ENCODE measurements around the gene MBNL3.

Gene MBNL3

GRCh38 chrX:132400706-132401105 is 88.1 kb downstream of the MBNL3 start:
- Histone ChIP-seq H3K79me2 (ENCODE audit: low read length) (no peaks in the 10 kb centered on the region), H2AFZ (ENCODE audit: low read length) (no peak overlapping the region), H3K9me3 (replicated peaks; ENCODE audit: insufficient read depth, low read length) (no peaks in the 10 kb centered on the region), H4K20me1 (ENCODE audit: insufficient read depth, low read length) (no peaks in the 10 kb centered on the region), H3K36me3 (replicated peaks; ENCODE audit: insufficient read depth, low read length) (no peaks in the 10 kb centered on the region), H3F3A (ENCODE audit: insufficient read depth, low read length) (no peaks in the 10 kb centered on the region), H3K4me2 (ENCODE audit: low read depth, low read length) (no peak overlapping the region), H3K27ac (ENCODE audit: low read length) (no peak overlapping the region), H3K4me3 (ENCODE audit: low read length) (no peak overlapping the region), H3K4me1 (ENCODE audit: low read length) (no peaks in the 10 kb centered on the region), H3K27me3 (replicated peaks; ENCODE audit: insufficient read depth, low read length) (no peaks in the 10 kb centered on the region), H3K9ac (ENCODE audit: low read length) (no peak overlapping the region), H3K9me2 (replicated peaks; ENCODE audit: insufficient read depth, low read length) (no peaks in the 10 kb centered on the region)
- no peak for DNase-seq
- TF ChIP-seq CTCF (IDR thresholded peaks at IDR 0.05; ENCODE audit: low read length): no peak
- no peak for TF ChIP-seq EZH2phosphoT487 (IDR thresholded peaks at IDR 0.05; ENCODE audit: low read length)
- TF ChIP-seq EZH2 (optimal IDR thresholded peaks at IDR 0.05; ENCODE audit: low read depth, low read length): no peak

- no peak for TF ChIP-seq EZH2phosphoT487 (IDR thresholded peaks at IDR 0.05; ENCODE audit: low read length)
- TF ChIP-seq EZH2 (optimal IDR thresholded peaks at IDR 0.05; ENCODE audit: low read depth, low read length): no peak
- no peak overlapping the region for H3K4me2 ChIP-seq (ENCODE audit: low read depth, low read length)
- no peak overlapping the region for H3K9ac ChIP-seq (ENCODE audit: low read length)
- no peaks in the 10 kb centered on the region for H3F3A ChIP-seq (ENCODE audit: insufficient read depth, low read length)
- H3K27ac ChIP-seq (ENCODE audit: low read length): no peak overlapping the region
- H3K9me3 ChIP-seq (replicated peaks; ENCODE audit: insufficient read depth, low read length): no peaks in the 10 kb centered on the region
- H3K9me2 ChIP-seq (replicated peaks; ENCODE audit: insufficient read depth, low read length): no peaks in the 10 kb centered on the region
- no peaks in the 10 kb centered on the region for H3K79me2 ChIP-seq (ENCODE audit: low read length)
- no peaks in the 10 kb centered on the region for H3K27me3 ChIP-seq (replicated peaks; ENCODE audit: insufficient read depth, low read length)
- DNase-seq: no peak
- H3K4me3 ChIP-seq (ENCODE audit: low read length): no peak overlapping the region
- H4K20me1 ChIP-seq (ENCODE audit: insufficient read depth, low read length): no peaks in the 10 kb centered on the region
- no peaks in the 10 kb centered on the region for H3K36me3 ChIP-seq (replicated peaks; ENCODE audit: insufficient read depth, low read length)
- H2AFZ ChIP-seq (ENCODE audit: low read length): no peak overlapping the region
- H3K4me1 ChIP-seq (ENCODE audit: low read length): no peaks in the 10 kb centered on the region
Measured at GRCh38 chrX:132395645-132396044, 93.2 kb downstream of the MBNL3 start.

- Histone ChIP-seq H3K4me3 (ENCODE audit: low read length) (no peak overlapping the region), H3K4me1 (ENCODE audit: low read length) (no peaks in the 10 kb centered on the region), H3K9me3 (replicated peaks; ENCODE audit: insufficient read depth, low read length) (no peaks in the 10 kb centered on the region), H3K9ac (ENCODE audit: low read length) (no peak overlapping the region), H3K4me2 (ENCODE audit: low read depth, low read length) (no peak overlapping the region), H3K27me3 (replicated peaks; ENCODE audit: insufficient read depth, low read length) (no peaks in the 10 kb centered on the region), H4K20me1 (ENCODE audit: insufficient read depth, low read length) (no peaks in the 10 kb centered on the region), H3K9me2 (replicated peaks; ENCODE audit: insufficient read depth, low read length) (no peaks in the 10 kb centered on the region), H3F3A (ENCODE audit: insufficient read depth, low read length) (no peaks in the 10 kb centered on the region), H3K79me2 (ENCODE audit: low read length) (no peaks in the 10 kb centered on the region), H3K27ac (ENCODE audit: low read length) (no peak overlapping the region), H3K36me3 (replicated peaks; ENCODE audit: insufficient read depth, low read length) (no peaks in the 10 kb centered on the region), H2AFZ (ENCODE audit: low read length) (no peak overlapping the region)
- TF ChIP-seq CTCF (IDR thresholded peaks at IDR 0.05; ENCODE audit: low read length) (no peak), EZH2 (optimal IDR thresholded peaks at IDR 0.05; ENCODE audit: low read depth, low read length) (no peak), EZH2phosphoT487 (IDR thresholded peaks at IDR 0.05; ENCODE audit: low read length) (no peak)
- no peak for DNase-seq
Measured at GRCh38 chrX:132395026-132395425, 93.8 kb downstream of the MBNL3 start.

- H4K20me1 ChIP-seq (ENCODE audit: insufficient read depth, low read length): no peaks in the 10 kb centered on the region
- no peak overlapping the region for H3K4me3 ChIP-seq (ENCODE audit: low read length)
- TF ChIP-seq EZH2phosphoT487 (IDR thresholded peaks at IDR 0.05; ENCODE audit: low read length): no peak
- no peak for TF ChIP-seq EZH2 (optimal IDR thresholded peaks at IDR 0.05; ENCODE audit: low read depth, low read length)
- TF ChIP-seq CTCF (IDR thresholded peaks at IDR 0.05; ENCODE audit: low read length): no peak
- H3K9me3 ChIP-seq (replicated peaks; ENCODE audit: insufficient read depth, low read length): no peaks in the 10 kb centered on the region
- H3K4me1 ChIP-seq (ENCODE audit: low read length): no peaks in the 10 kb centered on the region
- no peaks in the 10 kb centered on the region for H3K79me2 ChIP-seq (ENCODE audit: low read length)
- no peaks in the 10 kb centered on the region for H3K9me2 ChIP-seq (replicated peaks; ENCODE audit: insufficient read depth, low read length)
- H3F3A ChIP-seq (ENCODE audit: insufficient read depth, low read length): no peaks in the 10 kb centered on the region
- H2AFZ ChIP-seq (ENCODE audit: low read length): no peak overlapping the region
- H3K27ac ChIP-seq (ENCODE audit: low read length): no peak overlapping the region
- H3K9ac ChIP-seq (ENCODE audit: low read length): no peak overlapping the region
- no peaks in the 10 kb centered on the region for H3K36me3 ChIP-seq (replicated peaks; ENCODE audit: insufficient read depth, low read length)
- no peak overlapping the region for H3K4me2 ChIP-seq (ENCODE audit: low read depth, low read length)
- DNase-seq: no peak
- no peaks in the 10 kb centered on the region for H3K27me3 ChIP-seq (replicated peaks; ENCODE audit: insufficient read depth, low read length)
Measured at GRCh38 chrX:132394591-132394990, 94.2 kb downstream of the MBNL3 start.

All from MM.1S (cell line).